Measurements from ENCODE around the gene ADAM15. TPM values are rescaled to one million over a fixed set of nuclear protein-coding genes. Genes with fewer than 3 reads are reported as not detected.

The ADAM15 gene
- polyA plus RNA-seq, 3 donors, result 44.5 to 202 (median 74.3) TPM

- H3K27ac Mint-ChIP-seq, result peak overlapping the region in 1 of 7 donors; percentile 33
- H4K20me1 ChIP-seq (ENCODE audit: insufficient read depth, low read length), result peaks cover 23% of the 10 kb centered on the region
Observed at GRCh38 chr1:155086856-155087535, 35.9 kb downstream of the ADAM15 start.

More at GRCh38 chr1:155086856-155087535, 35.9 kb downstream of the ADAM15 start:
- intact Hi-C loops (cut with micrococcal nuclease), result loop anchor here in 1 of 2 donors (5.0 to 10.0 kb wide), 3 partner anchors 35 to 532 kb away; partner anchors contain the start of genes ADAM15 and UBE2Q1
- Histone ChIP-seq H3K9ac (ENCODE audit: insufficient read depth, low read length, poor library complexity, severe bottlenecking) (no peak overlapping the region), H3K9me3 (replicated peaks in 1 of 2; ENCODE audit: control insufficient read depth in 1 of 2, insufficient read depth in 1 of 2, low read length in 2 of 2) (peaks cover 0 to 12% of the 10 kb centered on the region in 2 donors), H3K4me1 (ENCODE audit: control insufficient read depth in 1 of 2, insufficient read depth in 2 of 2, low read length in 2 of 2) (peaks cover 31 to 39% of the 10 kb centered on the region in 2 donors), H3K36me3 (replicated peaks in 1 of 2; ENCODE audit: control insufficient read depth in 1 of 2, insufficient read depth in 2 of 2, low read length in 2 of 2) (no peaks in the 10 kb centered on the region), H3K79me2 (ENCODE audit: insufficient read depth, low read length) (no peaks in the 10 kb centered on the region), H3K4me3 (replicated peaks in 1 of 3; ENCODE audit: low read depth in 2 of 3, low read length in 3 of 3) (no peak overlapping the region), H3K27me3 (ENCODE audit: control insufficient read depth in 2 of 2, insufficient read depth in 2 of 2, low read length in 2 of 2) (peaks cover 18 to 25% of the 10 kb centered on the region in 2 donors), H3K4me2 (replicated peaks; ENCODE audit: extremely low read depth, low read length, poor library complexity, severe bottlenecking) (no peak overlapping the region), H2AFZ (ENCODE audit: insufficient read depth, low read depth, low read length, poor library complexity, severe bottlenecking) (no peak overlapping the region), H3K27ac (ENCODE audit: low read depth in 1 of 2, low read length in 2 of 2) (no peak overlapping the region)
- Mint-ChIP-seq H3K27me3 (ENCODE audit: low read depth in 3 of 3) (peaks cover 23 to 30% (median 28%) of the 10 kb centered on the region in 3 donors), H3K36me3 (peaks cover 5 to 9% of the 10 kb centered on the region in 2 donors), H3K9me3 (peaks cover 0 to 14% (median 4%) of the 10 kb centered on the region in 7 donors), H3K4me1 (peaks cover 34% of the 10 kb centered on the region), H3K4me3 (no peak overlapping the region)
- TF ChIP-seq, protein P1, sequence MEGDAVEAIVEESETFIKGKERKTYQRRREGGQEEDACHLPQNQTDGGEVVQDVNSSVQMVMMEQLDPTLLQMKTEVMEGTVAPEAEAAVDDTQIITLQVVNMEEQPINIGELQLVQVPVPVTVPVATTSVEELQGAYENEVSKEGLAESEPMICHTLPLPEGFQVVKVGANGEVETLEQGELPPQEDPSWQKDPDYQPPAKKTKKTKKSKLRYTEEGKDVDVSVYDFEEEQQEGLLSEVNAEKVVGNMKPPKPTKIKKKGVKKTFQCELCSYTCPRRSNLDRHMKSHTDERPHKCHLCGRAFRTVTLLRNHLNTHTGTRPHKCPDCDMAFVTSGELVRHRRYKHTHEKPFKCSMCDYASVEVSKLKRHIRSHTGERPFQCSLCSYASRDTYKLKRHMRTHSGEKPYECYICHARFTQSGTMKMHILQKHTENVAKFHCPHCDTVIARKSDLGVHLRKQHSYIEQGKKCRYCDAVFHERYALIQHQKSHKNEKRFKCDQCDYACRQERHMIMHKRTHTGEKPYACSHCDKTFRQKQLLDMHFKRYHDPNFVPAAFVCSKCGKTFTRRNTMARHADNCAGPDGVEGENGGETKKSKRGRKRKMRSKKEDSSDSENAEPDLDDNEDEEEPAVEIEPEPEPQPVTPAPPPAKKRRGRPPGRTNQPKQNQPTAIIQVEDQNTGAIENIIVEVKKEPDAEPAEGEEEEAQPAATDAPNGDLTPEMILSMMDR (IDR thresholded peaks at IDR 0.05), result no peak
- DNase-seq, result peak in 1 of 3 donors; percentile 3
- WGBS (ENCODE audit: insufficient coverage), result 57% methylated on average over 3 of the region's 8 CpGs

Measured in CD14-positive monocyte (primary cell).